ENCODE measurements around the gene MBD5.

The MBD5 gene

GRCh38 chr2:148461876-148462275 lies 441.0 kb downstream of the MBD5 start:
- TF ChIP-seq CTCF (IDR thresholded peaks at IDR 0.05) (no peak), ZFX (IDR thresholded peaks at IDR 0.05; ENCODE audit: borderline replicate concordance) (no peak)
- no peak overlapping the region for H3K27ac ChIP-seq

- H3K27ac ChIP-seq, result no peak overlapping the region
- TF ChIP-seq CTCF (IDR thresholded peaks at IDR 0.05) (no peak), ZFX (IDR thresholded peaks at IDR 0.05; ENCODE audit: borderline replicate concordance) (no peak)
Measured at GRCh38 chr2:148475626-148476025, 454.7 kb downstream of the MBD5 start.

GRCh38 chr2:148479398-148479797 lies 458.5 kb downstream of the MBD5 start:
- TF ChIP-seq ZFX (IDR thresholded peaks at IDR 0.05; ENCODE audit: borderline replicate concordance) (no peak), CTCF (IDR thresholded peaks at IDR 0.05) (no peak)
- no peak overlapping the region for H3K27ac ChIP-seq

GRCh38 chr2:148483665-148484064 lies 462.8 kb downstream of the MBD5 start:
- TF ChIP-seq CTCF (IDR thresholded peaks at IDR 0.05) (no peak), ZFX (IDR thresholded peaks at IDR 0.05; ENCODE audit: borderline replicate concordance) (no peak)

GRCh38 chr2:148484066-148484465 lies 463.2 kb downstream of the MBD5 start:
- TF ChIP-seq CTCF (IDR thresholded peaks at IDR 0.05) (no peak), ZFX (IDR thresholded peaks at IDR 0.05; ENCODE audit: borderline replicate concordance) (no peak)
- H3K27ac ChIP-seq, result no peak overlapping the region

More at GRCh38 chr2:148483665-148484064, 462.8 kb downstream of the MBD5 start:
- H3K27ac ChIP-seq, result no peak overlapping the region

- H3K27ac ChIP-seq, result no peak overlapping the region
- TF ChIP-seq ZFX (IDR thresholded peaks at IDR 0.05; ENCODE audit: borderline replicate concordance), result no peak
- TF ChIP-seq CTCF (IDR thresholded peaks at IDR 0.05), result no peak
Measured at GRCh38 chr2:148486655-148487054, 465.8 kb downstream of the MBD5 start.

- no peak overlapping the region for H3K27ac ChIP-seq
- TF ChIP-seq ZFX (IDR thresholded peaks at IDR 0.05; ENCODE audit: borderline replicate concordance) (no peak), CTCF (IDR thresholded peaks at IDR 0.05) (no peak)
Measured at GRCh38 chr2:148487439-148487838, 466.5 kb downstream of the MBD5 start.
